ENCODE data around the gene ZNF407.

Gene ZNF407

DNA sequence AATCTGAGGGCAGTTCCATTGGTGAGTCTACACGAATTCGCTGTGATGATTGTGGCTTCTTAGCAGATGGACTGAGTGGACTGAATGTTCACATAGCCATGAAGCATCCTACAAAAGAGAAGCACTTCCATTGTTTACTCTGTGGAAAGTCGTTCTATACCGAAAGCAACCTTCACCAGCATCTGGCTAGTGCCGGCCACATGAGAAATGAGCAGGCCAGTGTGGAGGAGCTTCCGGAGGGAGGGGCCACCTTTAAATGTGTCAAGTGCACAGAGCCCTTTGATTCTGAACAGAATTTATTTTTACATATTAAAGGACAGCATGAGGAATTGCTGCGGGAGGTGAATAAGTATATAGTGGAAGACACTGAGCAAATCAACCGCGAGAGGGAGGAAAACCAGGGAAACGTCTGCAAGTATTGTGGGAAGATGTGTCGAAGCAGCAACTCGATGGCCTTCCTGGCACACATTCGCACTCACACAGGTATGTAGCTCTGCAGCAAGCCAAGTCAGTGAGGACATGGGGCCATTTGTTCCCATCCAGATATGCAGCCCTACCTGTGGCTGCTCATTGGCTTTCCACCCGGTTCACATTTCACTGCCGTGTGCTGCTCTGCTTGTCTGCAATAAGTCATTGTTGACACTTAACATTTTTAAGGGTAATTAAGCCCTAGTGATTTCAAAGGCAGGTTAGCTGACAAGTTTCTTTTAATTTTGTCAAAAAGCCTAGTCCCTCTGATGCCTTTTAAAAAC, 37.7 kb downstream of the ZNF407 start:
- peaks cover 16% of the 10 kb centered on the region for H3K36me3 Mint-ChIP-seq (ENCODE audit: insufficient read depth)
- ATAC-seq (replicated peaks; ENCODE audit: extremely low read depth, poor library complexity, severe bottlenecking) (no peak), DNase-seq (ENCODE audit: low spot score in 2 of 2) (no peak)
- no peak overlapping the region for H3K4me3 Mint-ChIP-seq
- H3K4me1 Mint-ChIP-seq: peaks cover 38% of the 10 kb centered on the region
- no peaks in the 10 kb centered on the region for H3K27me3 Mint-ChIP-seq
- H3K9me3 Mint-ChIP-seq: no peaks in the 10 kb centered on the region
- no peak overlapping the region for H3K27ac Mint-ChIP-seq (ENCODE audit: low read depth)

GRCh38 chr18:74637070-74637469, 39.4 kb downstream of the ZNF407 start:
- Mint-ChIP-seq H3K4me1 (peaks cover 22% of the 10 kb centered on the region), H3K36me3 (ENCODE audit: insufficient read depth) (peaks cover 11% of the 10 kb centered on the region), H3K27me3 (no peaks in the 10 kb centered on the region), H3K4me3 (no peak overlapping the region), H3K9me3 (no peaks in the 10 kb centered on the region), H3K27ac (ENCODE audit: low read depth) (no peak overlapping the region)
- DNase-seq (ENCODE audit: low spot score in 2 of 2): no peak
- no peak for ATAC-seq (replicated peaks; ENCODE audit: extremely low read depth, poor library complexity, severe bottlenecking)

DNA sequence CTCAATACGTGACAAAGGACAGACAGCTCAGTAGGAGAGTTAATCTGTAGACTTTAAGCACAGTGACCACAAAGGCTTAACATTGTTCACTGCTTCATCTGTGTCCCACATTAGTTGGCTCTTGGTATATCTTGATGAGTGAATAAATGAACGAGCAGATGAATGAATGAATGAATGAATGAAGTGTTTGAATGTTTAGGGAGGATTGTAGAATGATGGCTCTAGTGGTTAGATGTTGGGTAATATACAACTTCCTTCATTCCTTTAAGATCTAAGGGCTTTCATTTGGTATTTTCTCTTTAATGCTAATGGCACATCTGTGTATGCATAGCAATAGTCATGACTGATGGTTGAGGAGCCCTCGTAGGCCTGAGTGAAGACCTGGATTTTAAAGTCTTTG, 40.5 kb downstream of the ZNF407 start:
- H3K9me3 Mint-ChIP-seq: no peaks in the 10 kb centered on the region
- peaks cover 6% of the 10 kb centered on the region for H3K36me3 Mint-ChIP-seq (ENCODE audit: insufficient read depth)
- ATAC-seq (replicated peaks; ENCODE audit: extremely low read depth, poor library complexity, severe bottlenecking) (no peak), DNase-seq (ENCODE audit: low spot score in 2 of 2) (no peak)
- no peak overlapping the region for H3K4me3 Mint-ChIP-seq
- peaks cover 11% of the 10 kb centered on the region for H3K4me1 Mint-ChIP-seq
- H3K27ac Mint-ChIP-seq (ENCODE audit: low read depth): no peak overlapping the region
- no peaks in the 10 kb centered on the region for H3K27me3 Mint-ChIP-seq

GRCh38 chr18:74644713-74645112, 47.0 kb downstream of the ZNF407 start:
- Mint-ChIP-seq H3K27me3 (no peaks in the 10 kb centered on the region), H3K9me3 (no peaks in the 10 kb centered on the region), H3K4me3 (no peak overlapping the region), H3K4me1 (no peaks in the 10 kb centered on the region), H3K36me3 (ENCODE audit: insufficient read depth) (peaks cover 5% of the 10 kb centered on the region), H3K27ac (ENCODE audit: low read depth) (peak overlapping the region; percentile 81)
- ATAC-seq (replicated peaks; ENCODE audit: extremely low read depth, poor library complexity, severe bottlenecking) (no peak), DNase-seq (ENCODE audit: low spot score in 2 of 2) (no peak)

GRCh38 chr18:74645679-74646078, 48.0 kb downstream of the ZNF407 start:
- DNase-seq (ENCODE audit: low spot score in 2 of 2): no peak
- no peak for ATAC-seq (replicated peaks; ENCODE audit: extremely low read depth, poor library complexity, severe bottlenecking)
- Mint-ChIP-seq H3K4me1 (no peaks in the 10 kb centered on the region), H3K27me3 (no peaks in the 10 kb centered on the region), H3K27ac (ENCODE audit: low read depth) (no peak overlapping the region), H3K9me3 (no peaks in the 10 kb centered on the region), H3K4me3 (no peak overlapping the region), H3K36me3 (ENCODE audit: insufficient read depth) (peaks cover 5% of the 10 kb centered on the region)

GRCh38 chr18:74651327-74652128, 53.9 kb downstream of the ZNF407 start:
- ATAC-seq (replicated peaks; ENCODE audit: extremely low read depth, poor library complexity, severe bottlenecking) (no peak), DNase-seq (ENCODE audit: low spot score in 2 of 2) (no peak)
- Mint-ChIP-seq H3K27ac (ENCODE audit: low read depth) (peak overlapping the region; percentile 27), H3K36me3 (ENCODE audit: insufficient read depth) (peaks cover 8% of the 10 kb centered on the region), H3K4me3 (no peak overlapping the region), H3K9me3 (no peaks in the 10 kb centered on the region), H3K4me1 (no peaks in the 10 kb centered on the region), H3K27me3 (no peaks in the 10 kb centered on the region)

DNA sequence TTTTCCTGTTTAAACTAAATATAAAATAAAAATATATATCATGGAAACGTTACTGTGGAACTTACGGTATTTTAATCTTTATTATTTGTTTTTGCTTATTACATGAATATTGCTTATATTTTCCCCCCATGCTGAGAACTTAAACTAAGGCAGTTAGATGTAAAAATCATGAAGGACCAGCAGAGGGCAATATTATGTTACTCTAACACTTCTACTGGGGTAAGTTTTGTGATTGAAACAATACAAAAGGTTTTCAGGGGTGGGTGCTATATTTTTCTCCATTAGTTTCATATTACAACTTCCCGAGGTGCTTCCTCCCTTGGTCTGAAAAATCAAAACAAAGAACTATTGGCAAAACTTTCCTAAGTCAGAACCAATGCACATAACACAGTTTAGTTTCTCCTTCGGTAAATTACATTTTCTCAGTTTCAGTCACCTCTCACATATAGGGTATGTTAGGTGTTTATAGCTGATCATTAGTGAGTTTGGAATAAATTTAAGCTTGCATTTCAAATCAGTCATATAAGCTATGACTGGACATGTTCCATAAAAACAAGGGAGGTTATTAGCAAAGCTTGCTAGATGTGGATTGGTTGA, 54.8 kb downstream of the ZNF407 start:
- H3K4me1 Mint-ChIP-seq: no peaks in the 10 kb centered on the region
- peaks cover 6% of the 10 kb centered on the region for H3K36me3 Mint-ChIP-seq (ENCODE audit: insufficient read depth)
- H3K9me3 Mint-ChIP-seq: no peaks in the 10 kb centered on the region
- DNase-seq (ENCODE audit: low spot score in 2 of 2) (no peak), ATAC-seq (replicated peaks; ENCODE audit: extremely low read depth, poor library complexity, severe bottlenecking) (no peak)
- no peaks in the 10 kb centered on the region for H3K27me3 Mint-ChIP-seq
- H3K27ac Mint-ChIP-seq (ENCODE audit: low read depth): no peak overlapping the region
- H3K4me3 Mint-ChIP-seq: no peak overlapping the region

GRCh38 chr18:74654638-74655037, 57.0 kb downstream of the ZNF407 start:
- Mint-ChIP-seq H3K27me3 (no peaks in the 10 kb centered on the region), H3K4me3 (no peak overlapping the region), H3K36me3 (ENCODE audit: insufficient read depth) (peaks cover 5% of the 10 kb centered on the region), H3K9me3 (no peaks in the 10 kb centered on the region), H3K4me1 (no peaks in the 10 kb centered on the region), H3K27ac (ENCODE audit: low read depth) (no peak overlapping the region)
- DNase-seq (ENCODE audit: low spot score in 2 of 2): no peak
- ATAC-seq (replicated peaks; ENCODE audit: extremely low read depth, poor library complexity, severe bottlenecking): no peak

- ATAC-seq (replicated peaks; ENCODE audit: extremely low read depth, poor library complexity, severe bottlenecking) (no peak), DNase-seq (ENCODE audit: low spot score in 2 of 2) (no peak)
- Mint-ChIP-seq H3K4me1 (peaks cover 10% of the 10 kb centered on the region), H3K9me3 (no peaks in the 10 kb centered on the region), H3K36me3 (ENCODE audit: insufficient read depth) (peaks cover 2% of the 10 kb centered on the region), H3K27ac (ENCODE audit: low read depth) (no peak overlapping the region), H3K4me3 (no peak overlapping the region), H3K27me3 (no peaks in the 10 kb centered on the region)
Measured at GRCh38 chr18:74661008-74661407, 63.3 kb downstream of the ZNF407 start.

DNA sequence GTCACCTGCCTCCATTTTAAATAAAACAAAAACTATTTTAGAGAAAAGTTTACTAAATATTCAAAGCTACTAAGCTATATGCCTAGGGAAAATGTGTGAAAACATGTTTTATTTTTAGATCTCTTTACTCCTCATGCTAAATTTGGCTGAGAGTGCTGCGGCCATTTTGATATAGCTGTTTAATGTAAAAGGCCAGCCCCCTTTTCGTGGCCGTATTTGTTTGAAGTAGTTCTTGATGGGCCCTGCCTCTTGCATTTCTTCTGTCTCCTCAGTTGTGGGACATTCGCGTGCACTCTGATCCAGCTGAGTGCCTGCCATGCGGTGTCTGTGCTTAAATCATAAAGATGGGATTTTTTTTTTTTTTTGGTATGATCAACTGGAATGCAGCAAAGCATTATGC, 64.0 kb downstream of the ZNF407 start:
- Mint-ChIP-seq H3K27ac (ENCODE audit: low read depth) (no peak overlapping the region), H3K27me3 (no peaks in the 10 kb centered on the region), H3K36me3 (ENCODE audit: insufficient read depth) (peaks cover 2% of the 10 kb centered on the region), H3K9me3 (no peaks in the 10 kb centered on the region), H3K4me1 (peaks cover 15% of the 10 kb centered on the region), H3K4me3 (no peak overlapping the region)
- ATAC-seq (replicated peaks; ENCODE audit: extremely low read depth, poor library complexity, severe bottlenecking) (no peak), DNase-seq (ENCODE audit: low spot score in 2 of 2) (no peak)

GRCh38 chr18:74662622-74663021, 65.0 kb downstream of the ZNF407 start:
- peaks cover 15% of the 10 kb centered on the region for H3K4me1 Mint-ChIP-seq
- DNase-seq (ENCODE audit: low spot score in 2 of 2) (no peak), ATAC-seq (replicated peaks; ENCODE audit: extremely low read depth, poor library complexity, severe bottlenecking) (no peak)
- no peaks in the 10 kb centered on the region for H3K9me3 Mint-ChIP-seq
- peaks cover 2% of the 10 kb centered on the region for H3K36me3 Mint-ChIP-seq (ENCODE audit: insufficient read depth)
- no peak overlapping the region for H3K4me3 Mint-ChIP-seq
- H3K27ac Mint-ChIP-seq (ENCODE audit: low read depth): no peak overlapping the region
- H3K27me3 Mint-ChIP-seq: no peaks in the 10 kb centered on the region

DNA sequence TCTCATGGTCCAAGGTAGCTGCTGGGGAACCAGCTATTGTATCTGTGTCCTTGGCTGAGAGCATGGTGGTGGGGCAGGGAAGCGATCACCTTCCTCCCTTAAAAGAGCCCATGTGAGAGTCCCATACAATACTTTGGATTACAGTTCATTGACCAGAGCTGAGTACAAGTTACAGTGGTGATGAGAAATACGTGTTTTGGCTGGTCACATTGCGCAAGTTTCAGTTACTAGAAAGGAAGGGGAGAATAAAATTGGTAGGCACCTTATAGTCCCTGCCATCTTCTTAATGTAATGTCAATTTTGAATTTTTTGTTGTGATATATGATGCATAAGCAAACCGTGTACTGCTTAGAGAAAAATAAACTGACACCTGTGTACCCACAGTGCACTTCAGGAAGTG, 67.7 kb downstream of the ZNF407 start:
- Mint-ChIP-seq H3K36me3 (ENCODE audit: insufficient read depth) (peaks cover 2% of the 10 kb centered on the region), H3K4me3 (no peak overlapping the region), H3K9me3 (no peaks in the 10 kb centered on the region), H3K27me3 (no peaks in the 10 kb centered on the region), H3K27ac (ENCODE audit: low read depth) (no peak overlapping the region), H3K4me1 (peaks cover 20% of the 10 kb centered on the region)
- no peak for DNase-seq (ENCODE audit: low spot score in 2 of 2)
- no peak for ATAC-seq (replicated peaks; ENCODE audit: extremely low read depth, poor library complexity, severe bottlenecking)

DNA sequence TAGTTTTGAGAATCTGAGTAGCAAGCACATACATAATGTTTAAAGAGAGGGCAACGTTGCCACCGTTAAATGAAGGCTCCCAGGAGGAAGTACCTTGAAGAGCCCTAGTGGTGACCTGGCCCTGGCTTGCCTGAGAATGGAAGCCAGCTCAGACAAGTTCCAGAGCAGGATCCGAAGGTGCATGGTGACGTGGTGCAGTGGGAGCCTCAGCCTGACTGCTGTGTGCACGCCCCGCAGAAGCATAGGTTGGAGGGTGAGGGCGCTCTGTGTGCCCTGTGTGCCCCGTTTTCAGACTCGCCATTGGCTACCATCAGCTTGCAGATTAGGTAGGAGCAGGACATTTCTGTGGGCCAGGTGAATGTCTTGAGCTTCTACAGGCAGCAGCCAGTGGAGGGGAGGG, 68.2 kb downstream of the ZNF407 start:
- Mint-ChIP-seq H3K9me3 (no peaks in the 10 kb centered on the region), H3K36me3 (ENCODE audit: insufficient read depth) (peaks cover 2% of the 10 kb centered on the region), H3K4me1 (peaks cover 20% of the 10 kb centered on the region), H3K27me3 (no peaks in the 10 kb centered on the region), H3K27ac (ENCODE audit: low read depth) (no peak overlapping the region), H3K4me3 (no peak overlapping the region)
- no peak for DNase-seq (ENCODE audit: low spot score in 2 of 2)
- no peak for ATAC-seq (replicated peaks; ENCODE audit: extremely low read depth, poor library complexity, severe bottlenecking)

Data from central memory CD8-positive, alpha-beta T cell (primary cell).